RWPE1 (cell line): ENCODE data around the gene ITLN1.
"Not testable (repeated sequence)": the region's sequence is repeated elsewhere in the genome, so short reads cannot be mapped to it uniquely, and the experiment has no call there.

Source experiments
- CTCF ChIA-PET: fragments of 350-600 bp; sonication (Branson Sonifier 250); formaldehyde crosslinking; extraction: SDS; loops from one replicate; lab custom pipeline; 2021; lab: Yijun Ruan, JAX
- POLR2A ChIA-PET: fragments of 400-600 bp; formaldehyde crosslinking; extraction: SDS; loops from one replicate; lab custom pipeline; 2020; ENCODE audit warnings: antibody characterized with exemption; ENCODE audit not compliant: low non-redundant PET; lab: Yijun Ruan, JAX
- DNase-seq: peaks from one replicate; pipeline ENCODE4 v3.0.0; 2012; ENCODE audit warnings: low spot score
- H3K27ac ChIP-seq: fragments of 450-650 bp; 2 replicates; pipeline ENCODE4 v1.5.1; 2017
- CTCF ChIP-seq: fragments of 450-650 bp; conservative IDR thresholded peaks from 2 replicates; pipeline ENCODE4 v1.5.1; 2017; ENCODE audit warnings: low read depth, mild to moderate bottlenecking

ITLN1 gene

GRCh38 chr1:160901768-160902167 lies 16.8 kb upstream of the ITLN1 start:
- POLR2A ChIA-PET: no interaction called here
- CTCF ChIA-PET: no interaction called here
- no peak overlapping the region for H3K27ac ChIP-seq
- DNase-seq: no peak
- TF ChIP-seq CTCF: no peak

GRCh38 chr1:160900683-160901082 lies 15.7 kb upstream of the ITLN1 start:
- H3K27ac ChIP-seq, DNase-seq, CTCF ChIA-PET: not testable (repeated sequence)
- POLR2A ChIA-PET: interaction anchor here (0.6 kb wide), 1 partner anchor 216 kb away, joined by 3 read pairs; no protein-coding TSS in a partner anchor

- H3K27ac ChIP-seq, DNase-seq, POLR2A ChIA-PET, CTCF ChIA-PET: not testable (repeated sequence)
Observed at GRCh38 chr1:160894368-160895135, 9.6 kb upstream of the ITLN1 start.

GRCh38 chr1:160891474-160891873 lies 6.5 kb upstream of the ITLN1 start:
- CTCF ChIA-PET: no interaction called here
- POLR2A ChIA-PET: no interaction called here
- DNase-seq: no peak
- no peak for TF ChIP-seq CTCF
- H3K27ac ChIP-seq: no peak overlapping the region

- no peak for DNase-seq
- CTCF ChIA-PET: interaction anchor here (0.6 to 1.2 kb wide), 3 partner anchors 67 to 217 kb away, joined by 3 to 7 read pairs (median 3); no protein-coding TSS in a partner anchor
- POLR2A ChIA-PET: no interaction called here
- H3K27ac ChIP-seq: no peak overlapping the region
- TF ChIP-seq CTCF: no peak
Observed at GRCh38 chr1:160888926-160889325, 3.9 kb upstream of the ITLN1 start.

GRCh38 chr1:160887071-160887470 lies 2.1 kb upstream of the ITLN1 start:
- no peak for DNase-seq
- ChIA-PET CTCF (no interaction called here), POLR2A (no interaction called here)
- no peak overlapping the region for H3K27ac ChIP-seq
- TF ChIP-seq CTCF: no peak

GRCh38 chr1:160884579-160884978 lies 401 bp downstream of the ITLN1 start:
- no peak for TF ChIP-seq CTCF
- no peak overlapping the region for H3K27ac ChIP-seq
- ChIA-PET POLR2A (no interaction called here), CTCF (no interaction called here)
- DNase-seq: no peak
